Neural progenitor cell (in vitro differentiated cells): ENCODE measurements around the gene PKNOX2. TPM values are rescaled to one million over a fixed set of nuclear protein-coding genes. Genes with fewer than 3 reads are reported as not detected.

Source experiments
- DNase-seq: peaks from one replicate; pipeline ENCODE4 v3.0.0-alpha.2; 2016; ENCODE audit warnings: low spot score
- H2AFZ ChIP-seq: fragments of 200-600 bp; sonication (generic); replicated peaks from 2 replicates; pipeline ENCODE4 v1.6.1; 2016; ENCODE audit warnings: antibody characterized with exemption
- H3F3A ChIP-seq: fragments of 200-600 bp; sonication (generic); 2 replicates; pipeline ENCODE4 v1.6.1; 2016; ENCODE audit warnings: antibody characterized with exemption, low read depth
- H3K27ac ChIP-seq: fragments of 200-600 bp; sonication (generic); 2 replicates; pipeline ENCODE4 v1.5.1; 2016; ENCODE audit warnings: mild to moderate bottlenecking
- H3K27me3 ChIP-seq: fragments of 200-600 bp; sonication (generic); 2 replicates; pipeline ENCODE4 v1.6.1; 2016; ENCODE audit warnings: mild to moderate bottlenecking, moderate library complexity
- H3K36me3 ChIP-seq: fragments of 200-600 bp; sonication (generic); 2 replicates; pipeline ENCODE4 v1.5.1; 2016
- H3K4me1 ChIP-seq: fragments of 200-600 bp; sonication (generic); 2 replicates; pipeline ENCODE4 v1.6.1; 2016; ENCODE audit warnings: mixed run types
- H3K4me2 ChIP-seq: fragments of 200-600 bp; sonication (generic); 2 replicates; pipeline ENCODE4 v1.6.1; 2016
- H3K4me3 ChIP-seq: fragments of 200-600 bp; sonication (generic); 2 replicates; pipeline ENCODE4 v1.5.1; 2016
- H3K79me2 ChIP-seq: fragments of 200-600 bp; sonication (generic); 2 replicates; pipeline ENCODE4 v1.6.1; 2016; ENCODE audit warnings: low read depth
- H3K9ac ChIP-seq: fragments of 200-600 bp; sonication (generic); 2 replicates; pipeline ENCODE4 v1.6.1; 2016
- H3K9me3 ChIP-seq: fragments of 200-600 bp; sonication (generic); 2 replicates; pipeline ENCODE4 v1.5.1; 2016; ENCODE audit warnings: low read depth
- H4K20me1 ChIP-seq: fragments of 200-600 bp; sonication (generic); 2 replicates; pipeline ENCODE4 v1.6.1; 2016; ENCODE audit warnings: low read depth
- H3K27ac Mint-ChIP-seq: 3 replicates; pipeline ENCODE4 v1.8.0; 2021; ENCODE audit warnings: mixed read lengths
- H3K27me3 Mint-ChIP-seq: 2 replicates; pipeline ENCODE4 v1.8.0; 2022; ENCODE audit warnings: low read depth, mild to moderate bottlenecking, inconsistent platforms, moderate library complexity, mixed read lengths; ENCODE audit not compliant: insufficient read depth
- H3K36me3 Mint-ChIP-seq: 3 replicates; pipeline ENCODE4 v1.8.0; 2021; ENCODE audit warnings: mixed read lengths
- H3K4me1 Mint-ChIP-seq: 3 replicates; pipeline ENCODE4 v1.8.0; 2021; ENCODE audit warnings: mixed read lengths
- H3K4me3 Mint-ChIP-seq: 3 replicates; pipeline ENCODE4 v1.8.0; 2021; ENCODE audit warnings: mild to moderate bottlenecking, moderate library complexity, mixed read lengths
- H3K9me3 Mint-ChIP-seq: 3 replicates; pipeline ENCODE4 v1.8.0; 2020; ENCODE audit warnings: mixed read lengths
- EZH2 ChIP-seq: fragments of 200-600 bp; sonication (generic); IDR thresholded peaks from 2 replicates; pipeline ENCODE4 v1.6.1; 2017; ENCODE audit warnings: antibody characterized with exemption, mild to moderate bottlenecking, moderate library complexity
- EZH2phosphoT487 ChIP-seq: fragments of 200-600 bp; sonication (generic); IDR thresholded peaks from 2 replicates; pipeline ENCODE4 v1.6.1; 2017; ENCODE audit warnings: antibody characterized with exemption
- total RNA-seq: library from RNA; depleted of rRNA; stranded (reverse); fragments of >200 nt; gene quantifications from 2 replicates; pipeline ENCODE4 v1.2.3, GENCODE V29; 2015; ENCODE audit warnings: low replicate concordance
- TF ChIP-seq, protein P1 (sequence below): fragments of 200-600 bp; sonication (generic); IDR thresholded peaks from 2 replicates; pipeline ENCODE4 v1.5.1; 2017; ENCODE audit warnings: antibody characterized with exemption, mild to moderate bottlenecking

Gene PKNOX2
- total RNA-seq, 1 donor from 2014 or later = 4.3 TPM

DNA sequence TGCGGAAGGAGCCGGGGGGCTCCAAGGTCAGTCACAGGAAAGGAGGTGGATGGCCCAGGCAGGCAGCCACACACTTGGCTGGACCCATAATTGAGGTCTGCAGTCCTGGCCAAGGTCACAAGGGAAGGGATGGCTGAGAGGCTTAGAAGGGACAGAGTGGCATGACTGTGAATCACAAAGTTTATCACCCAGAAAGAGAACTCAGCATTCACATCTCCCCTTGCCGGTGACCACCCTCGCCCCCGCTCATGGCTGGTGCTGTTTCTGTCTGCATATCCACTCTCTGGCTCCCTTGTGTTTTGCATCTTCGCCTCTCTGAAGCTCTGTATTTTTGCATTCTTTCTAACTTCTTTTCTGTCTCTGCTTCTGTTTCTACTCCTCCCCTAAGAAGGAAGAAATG is 214.0 kb downstream of the PKNOX2 start:
- Histone ChIP-seq H3K27me3 (no peaks in the 10 kb centered on the region), H3K79me2 (no peaks in the 10 kb centered on the region), H4K20me1 (no peaks in the 10 kb centered on the region), H3F3A (peaks cover 3% of the 10 kb centered on the region), H3K4me3 (no peak overlapping the region), H3K9ac (no peak overlapping the region), H3K4me1 (peaks cover 51% of the 10 kb centered on the region), H3K36me3 (no peaks in the 10 kb centered on the region), H3K4me2 (no peak overlapping the region), H2AFZ (no peak overlapping the region), H3K27ac (no peak overlapping the region), H3K9me3 (no peaks in the 10 kb centered on the region)
- no peaks in the 10 kb centered on the region for H3K9me3 Mint-ChIP-seq
- DNase-seq = no peak
- peak overlapping the region; percentile 9 for H3K27ac Mint-ChIP-seq
- TF ChIP-seq, protein P1, sequence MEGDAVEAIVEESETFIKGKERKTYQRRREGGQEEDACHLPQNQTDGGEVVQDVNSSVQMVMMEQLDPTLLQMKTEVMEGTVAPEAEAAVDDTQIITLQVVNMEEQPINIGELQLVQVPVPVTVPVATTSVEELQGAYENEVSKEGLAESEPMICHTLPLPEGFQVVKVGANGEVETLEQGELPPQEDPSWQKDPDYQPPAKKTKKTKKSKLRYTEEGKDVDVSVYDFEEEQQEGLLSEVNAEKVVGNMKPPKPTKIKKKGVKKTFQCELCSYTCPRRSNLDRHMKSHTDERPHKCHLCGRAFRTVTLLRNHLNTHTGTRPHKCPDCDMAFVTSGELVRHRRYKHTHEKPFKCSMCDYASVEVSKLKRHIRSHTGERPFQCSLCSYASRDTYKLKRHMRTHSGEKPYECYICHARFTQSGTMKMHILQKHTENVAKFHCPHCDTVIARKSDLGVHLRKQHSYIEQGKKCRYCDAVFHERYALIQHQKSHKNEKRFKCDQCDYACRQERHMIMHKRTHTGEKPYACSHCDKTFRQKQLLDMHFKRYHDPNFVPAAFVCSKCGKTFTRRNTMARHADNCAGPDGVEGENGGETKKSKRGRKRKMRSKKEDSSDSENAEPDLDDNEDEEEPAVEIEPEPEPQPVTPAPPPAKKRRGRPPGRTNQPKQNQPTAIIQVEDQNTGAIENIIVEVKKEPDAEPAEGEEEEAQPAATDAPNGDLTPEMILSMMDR = no peak
- TF ChIP-seq EZH2 (no peak), EZH2phosphoT487 (no peak)
- H3K4me1 Mint-ChIP-seq = peaks cover 73% of the 10 kb centered on the region
- H3K4me3 Mint-ChIP-seq = peak overlapping the region; percentile 2
- peaks cover 4% of the 10 kb centered on the region for H3K27me3 Mint-ChIP-seq
- H3K36me3 Mint-ChIP-seq = peaks cover 27% of the 10 kb centered on the region

DNA sequence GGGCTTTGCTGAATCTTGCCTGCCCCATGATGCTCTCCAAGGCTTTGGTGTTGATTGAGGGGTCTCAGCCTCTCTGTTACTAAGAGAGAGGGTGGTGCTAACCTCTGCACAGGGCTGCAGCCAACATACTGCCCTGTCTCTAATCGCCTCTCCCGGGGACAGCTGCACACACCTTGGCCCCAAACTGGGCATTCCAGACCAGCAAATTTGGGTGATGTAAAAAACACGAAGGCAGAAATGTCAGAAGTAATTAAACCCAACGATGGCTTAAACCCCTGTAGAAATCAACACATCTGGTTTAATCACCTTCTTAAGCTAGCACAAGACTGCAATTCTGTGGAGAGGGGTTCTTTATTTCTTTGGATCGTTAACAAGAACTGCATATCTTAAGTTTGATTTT is 215.0 kb downstream of the PKNOX2 start:
- Histone ChIP-seq H3K27me3 (no peaks in the 10 kb centered on the region), H3F3A (peaks cover 3% of the 10 kb centered on the region), H3K27ac (no peak overlapping the region), H3K36me3 (no peaks in the 10 kb centered on the region), H3K79me2 (no peaks in the 10 kb centered on the region), H3K4me1 (peaks cover 49% of the 10 kb centered on the region), H3K9me3 (no peaks in the 10 kb centered on the region), H2AFZ (no peak overlapping the region), H4K20me1 (no peaks in the 10 kb centered on the region), H3K4me2 (peak overlapping the region; percentile 10), H3K4me3 (no peak overlapping the region), H3K9ac (no peak overlapping the region)
- Mint-ChIP-seq H3K27ac (peak overlapping the region; percentile 63), H3K4me3 (no peak overlapping the region), H3K36me3 (peaks cover 33% of the 10 kb centered on the region), H3K27me3 (peaks cover 4% of the 10 kb centered on the region), H3K9me3 (no peaks in the 10 kb centered on the region), H3K4me1 (peaks cover 65% of the 10 kb centered on the region)
- no peak for DNase-seq
- TF ChIP-seq EZH2phosphoT487 = no peak
- TF ChIP-seq EZH2 = no peak
- TF ChIP-seq, protein P1 = no peak

DNA sequence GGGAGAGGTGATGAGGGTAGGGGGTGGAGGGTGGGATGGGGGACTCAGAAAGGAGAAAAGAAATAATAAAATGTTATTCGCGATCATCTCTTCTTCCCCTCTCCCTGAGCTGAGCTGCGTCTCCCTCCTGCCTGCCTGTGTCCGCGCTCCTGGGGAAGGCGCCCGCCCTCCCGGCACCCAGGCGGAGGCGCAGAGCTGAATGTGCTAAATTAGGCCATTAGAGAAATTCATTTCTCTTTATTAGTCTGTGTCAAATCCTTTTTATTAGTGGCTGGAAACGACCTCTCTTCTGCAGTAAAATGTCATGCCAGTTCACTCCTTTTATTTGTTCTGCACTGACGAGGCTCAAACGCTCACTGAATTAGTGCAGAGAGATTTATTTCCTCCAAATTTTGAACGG is 215.4 kb downstream of the PKNOX2 start:
- Histone ChIP-seq H3K9me3 (no peaks in the 10 kb centered on the region), H3K9ac (no peak overlapping the region), H3K27ac (no peak overlapping the region), H3K36me3 (no peaks in the 10 kb centered on the region), H2AFZ (no peak overlapping the region), H4K20me1 (no peaks in the 10 kb centered on the region), H3K79me2 (no peaks in the 10 kb centered on the region), H3K27me3 (no peaks in the 10 kb centered on the region), H3K4me2 (no peak overlapping the region), H3F3A (peaks cover 3% of the 10 kb centered on the region), H3K4me1 (peaks cover 49% of the 10 kb centered on the region), H3K4me3 (no peak overlapping the region)
- Mint-ChIP-seq H3K4me1 (peaks cover 62% of the 10 kb centered on the region), H3K27me3 (peaks cover 7% of the 10 kb centered on the region), H3K9me3 (no peaks in the 10 kb centered on the region), H3K36me3 (peaks cover 33% of the 10 kb centered on the region), H3K4me3 (no peak overlapping the region), H3K27ac (peak overlapping the region; percentile 54)
- TF ChIP-seq, protein P1 = no peak
- TF ChIP-seq EZH2 (no peak), EZH2phosphoT487 (no peak)
- DNase-seq = no peak
